ENCODE data around the gene SLC47A2. TPM values are rescaled to one million over a fixed set of nuclear protein-coding genes. Genes with fewer than 3 reads are reported as not detected.

SLC47A2 gene
- total RNA-seq, 1 experiment from 2014 or later, result 38.9 TPM

GRCh38 chr17:19683117-19683516, 33.3 kb downstream of the SLC47A2 start:
- ChIA-PET POLR2A (ENCODE audit: unreplicated experiment) (no interaction called here), CTCF (no interaction called here)
- Histone ChIP-seq H3K4me2 (no peak overlapping the region), H3K4me3 (no peak overlapping the region), H2AFZ (no peak overlapping the region), H3K4me1 (replicated peaks; ENCODE audit: insufficient read depth) (peaks cover 17% of the 10 kb centered on the region), H3K9me3 (ENCODE audit: insufficient read depth, low read depth) (no peaks in the 10 kb centered on the region), H3K36me3 (ENCODE audit: low read depth) (peaks cover 24% of the 10 kb centered on the region), H3F3A (ENCODE audit: insufficient read depth, low read depth) (peaks cover 35% of the 10 kb centered on the region), H3K27ac (no peak overlapping the region), H3K27me3 (ENCODE audit: insufficient read depth, low read depth) (no peaks in the 10 kb centered on the region), H4K20me1 (ENCODE audit: insufficient read depth) (no peaks in the 10 kb centered on the region), H3K9me2 (ENCODE audit: insufficient read depth) (no peaks in the 10 kb centered on the region), H3K79me2 (ENCODE audit: low read depth) (no peaks in the 10 kb centered on the region)
- no TSS peak for BruUV-seq (replicated peaks)
- TF ChIP-seq CTCF (conservative IDR thresholded peaks at IDR 0.05) (no peak), EZH2 (IDR thresholded peaks at IDR 0.05; ENCODE audit: low read depth) (no peak)
- intact Hi-C loops (cut with micrococcal nuclease; ENCODE audit: unreplicated experiment), result no loop called here
- DNase-seq, result no peak

GRCh38 chr17:19678581-19679453, 37.6 kb downstream of the SLC47A2 start:
- TF ChIP-seq CTCF (conservative IDR thresholded peaks at IDR 0.05) (no peak), EZH2 (IDR thresholded peaks at IDR 0.05; ENCODE audit: low read depth) (no peak)
- intact Hi-C loops (cut with micrococcal nuclease; ENCODE audit: unreplicated experiment), result no loop called here
- Histone ChIP-seq H3K4me3 (no peak overlapping the region), H3K9me3 (ENCODE audit: insufficient read depth, low read depth) (no peaks in the 10 kb centered on the region), H3K27ac (no peak overlapping the region), H3K4me1 (replicated peaks; ENCODE audit: insufficient read depth) (peaks cover 27% of the 10 kb centered on the region), H4K20me1 (ENCODE audit: insufficient read depth) (no peaks in the 10 kb centered on the region), H3K4me2 (no peak overlapping the region), H3F3A (ENCODE audit: insufficient read depth, low read depth) (peaks cover 55% of the 10 kb centered on the region), H3K36me3 (ENCODE audit: low read depth) (peaks cover 54% of the 10 kb centered on the region), H3K79me2 (ENCODE audit: low read depth) (0 out of 2 replicates have a peak, but pooled peaks cover 4% of the 10 kb centered on the region), H2AFZ (no peak overlapping the region), H3K27me3 (ENCODE audit: insufficient read depth, low read depth) (no peaks in the 10 kb centered on the region), H3K9me2 (ENCODE audit: insufficient read depth) (no peaks in the 10 kb centered on the region)
- no TSS peak for BruUV-seq (replicated peaks)
- ChIA-PET CTCF (interaction anchor here (0.7 kb wide), 1 partner anchor 369 kb away, joined by 3 read pairs; no protein-coding TSS in a partner anchor), POLR2A (ENCODE audit: unreplicated experiment) (interaction anchor here (0.7 kb wide), 1 partner anchor 88 kb away, joined by 3 read pairs; no protein-coding TSS in a partner anchor)
- DNase-seq, result no peak

GRCh38 chr17:19677736-19678379, 38.5 kb downstream of the SLC47A2 start:
- Histone ChIP-seq H4K20me1 (ENCODE audit: insufficient read depth) (no peaks in the 10 kb centered on the region), H3K4me1 (replicated peaks; ENCODE audit: insufficient read depth) (peaks cover 27% of the 10 kb centered on the region), H2AFZ (no peak overlapping the region), H3K79me2 (ENCODE audit: low read depth) (peaks cover 6% of the 10 kb centered on the region; the same call in 1 of the 2 replicates), H3K4me2 (no peak overlapping the region), H3K4me3 (no peak overlapping the region), H3K36me3 (ENCODE audit: low read depth) (peaks cover 59% of the 10 kb centered on the region), H3K9me2 (ENCODE audit: insufficient read depth) (no peaks in the 10 kb centered on the region), H3K27ac (no peak overlapping the region), H3K9me3 (ENCODE audit: insufficient read depth, low read depth) (no peaks in the 10 kb centered on the region), H3K27me3 (ENCODE audit: insufficient read depth, low read depth) (no peaks in the 10 kb centered on the region), H3F3A (ENCODE audit: insufficient read depth, low read depth) (peaks cover 55% of the 10 kb centered on the region)
- TF ChIP-seq CTCF (conservative IDR thresholded peaks at IDR 0.05) (no peak), EZH2 (IDR thresholded peaks at IDR 0.05; ENCODE audit: low read depth) (no peak)
- POLR2A ChIA-PET (ENCODE audit: unreplicated experiment), result interaction anchor here (0.6 to 0.7 kb wide), 2 partner anchors 11 to 89 kb away, joined by 3 to 4 read pairs; no protein-coding TSS in a partner anchor
- intact Hi-C loops (cut with micrococcal nuclease; ENCODE audit: unreplicated experiment), result no loop called here
- no peak for DNase-seq
- BruUV-seq (replicated peaks), result no TSS peak
- CTCF ChIA-PET, result no interaction called here
